DMS153 treated with DMSO at 0.1 percent for 48 hours (cell line): ENCODE results near the gene CA10.
A peak's percentile ranks its signal among the peaks of the same experiment; 100 is the strongest.

ENCODE experiments used
- DNase-seq: peaks from one replicate; lab custom pipeline; 2025; ENCODE audit not compliant: unreplicated experiment; lab: John Stamatoyannopoulos, UW

The CA10 gene

DNA sequence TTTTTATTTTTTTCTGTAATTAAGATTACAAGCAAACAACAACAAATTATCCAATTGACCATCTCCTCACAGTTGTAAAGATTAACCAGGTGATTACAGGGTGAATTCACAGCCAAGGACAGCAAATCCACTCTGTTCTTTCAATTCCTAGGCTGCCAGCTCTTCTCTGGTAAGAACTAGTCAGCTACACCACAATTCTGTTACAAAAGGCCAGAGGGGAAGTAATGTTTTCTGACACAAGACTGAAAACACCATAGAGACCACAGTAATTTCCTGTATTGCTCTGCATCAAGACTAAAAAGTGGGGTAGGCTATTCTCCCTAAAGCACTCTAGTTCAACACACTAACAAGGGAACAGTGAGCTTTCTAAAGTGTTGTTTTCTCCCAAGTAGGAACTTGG is 10.6 kb downstream of the CA10 start:
- DNase-seq = peak; percentile 7

DNA sequence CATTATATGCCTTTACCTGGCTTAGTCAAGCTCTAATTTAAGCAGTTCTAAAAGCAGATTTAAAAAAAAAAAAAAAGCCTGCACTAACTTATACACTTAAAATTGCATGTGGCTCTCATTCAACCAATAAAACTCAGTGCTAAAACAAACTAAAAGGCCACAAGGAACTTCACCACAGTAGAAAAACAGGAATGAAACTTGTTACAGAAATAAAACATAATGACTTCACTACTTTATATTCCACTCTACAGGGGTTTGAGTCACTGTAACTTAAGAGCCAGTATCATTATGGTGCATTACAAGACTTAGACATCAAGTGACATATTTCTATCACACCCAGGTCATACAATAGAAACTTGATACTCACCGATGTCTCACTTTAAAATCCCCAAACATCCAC is 11.1 kb downstream of the CA10 start:
- DNase-seq = no peak

DNA sequence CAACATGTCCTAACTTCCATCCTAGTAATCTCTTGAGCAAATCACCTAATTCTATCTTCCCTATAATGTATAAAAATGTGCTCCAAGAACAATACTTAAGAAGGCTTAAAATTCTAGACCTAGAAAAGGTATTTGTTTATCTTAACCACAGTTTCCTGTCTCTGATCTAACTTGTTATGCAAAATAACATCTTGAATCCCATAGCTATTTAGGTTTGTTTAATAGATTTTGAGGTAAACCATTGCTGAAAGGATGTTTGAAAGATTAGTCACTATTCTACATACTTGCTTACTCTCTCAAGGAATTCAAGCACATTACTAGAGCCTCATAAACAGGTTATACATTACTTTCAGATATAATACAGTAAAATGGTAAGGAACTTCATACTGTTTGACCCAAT is 13.0 kb downstream of the CA10 start:
- no peak for DNase-seq

DNA sequence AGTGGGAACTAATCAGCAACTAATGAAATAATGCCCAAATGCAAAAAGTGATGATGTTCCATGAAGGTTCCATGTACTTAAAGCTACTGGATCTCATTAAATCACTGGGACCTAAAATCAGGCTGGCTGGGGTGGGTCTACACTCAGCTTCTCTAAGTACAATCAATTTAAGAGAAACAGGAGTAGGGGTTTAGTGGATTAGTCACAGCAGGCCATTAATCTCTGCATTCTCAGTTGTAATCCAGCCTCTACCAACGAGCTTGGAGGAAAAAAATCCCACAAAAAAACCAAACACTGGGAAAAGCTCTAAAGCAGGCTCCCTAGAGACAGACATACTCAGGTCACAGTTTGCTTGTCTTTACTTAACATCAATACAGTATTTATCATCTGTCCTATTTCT is 15.0 kb downstream of the CA10 start:
- no peak for DNase-seq

DNA sequence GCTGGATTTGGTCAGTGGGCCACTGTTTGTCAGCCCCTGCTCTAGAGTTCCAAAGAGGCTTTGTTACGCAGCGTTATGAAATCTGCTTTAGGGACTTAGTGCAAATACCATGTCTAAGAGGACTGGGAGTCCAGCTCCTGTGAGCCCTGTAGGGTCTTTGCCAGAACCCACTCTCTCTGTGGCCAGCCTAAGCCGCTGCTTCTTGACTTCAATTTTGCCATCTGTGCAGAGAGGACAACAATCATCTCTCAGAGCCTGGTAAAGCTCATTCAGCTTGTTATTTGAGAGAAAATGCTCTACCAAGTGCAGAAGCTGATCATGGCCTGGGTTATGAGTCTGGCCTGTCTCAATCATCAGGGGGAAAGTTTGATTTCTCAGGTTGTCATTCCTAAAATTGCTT is 17.9 kb downstream of the CA10 start:
- DNase-seq = no peak

DNA sequence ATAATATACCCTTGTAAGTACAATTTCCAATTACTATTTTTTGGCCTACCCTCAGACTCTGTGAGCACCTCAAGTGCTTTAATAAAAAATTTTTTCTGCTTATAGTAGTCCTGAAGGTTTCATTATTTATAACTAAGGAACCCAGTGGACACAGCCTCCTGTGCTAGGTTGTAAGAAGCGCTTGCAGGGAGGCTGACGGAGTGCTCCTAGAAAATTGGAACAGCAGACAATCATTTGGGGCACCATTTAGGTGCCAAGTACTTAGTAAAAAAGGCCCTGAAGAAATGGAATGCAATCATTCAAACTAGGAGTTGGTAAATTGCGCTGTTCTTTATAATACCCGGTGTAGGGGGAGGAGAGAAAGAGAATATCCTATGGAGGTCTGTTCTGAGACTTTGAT is 19.8 kb downstream of the CA10 start:
- no peak for DNase-seq

DNA sequence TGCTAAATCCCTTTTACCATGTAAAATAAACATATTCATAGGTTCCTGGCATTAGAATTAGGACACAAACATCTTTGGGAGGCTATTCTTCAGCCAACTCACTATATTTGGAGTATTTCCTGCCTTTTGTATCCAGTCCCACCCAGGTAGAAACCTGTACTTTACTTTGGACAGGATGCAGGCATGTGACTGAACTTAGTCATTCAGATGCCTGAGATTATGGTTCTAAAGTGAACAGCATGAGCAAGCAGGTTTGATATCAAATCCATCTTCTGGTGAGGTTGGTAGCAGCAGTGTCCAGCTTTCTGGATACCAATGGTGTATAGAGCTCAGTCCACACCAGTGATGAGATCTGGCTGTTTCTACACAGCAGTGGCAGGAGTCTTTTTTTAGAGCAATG is 20.2 kb downstream of the CA10 start:
- no peak for DNase-seq

DNA sequence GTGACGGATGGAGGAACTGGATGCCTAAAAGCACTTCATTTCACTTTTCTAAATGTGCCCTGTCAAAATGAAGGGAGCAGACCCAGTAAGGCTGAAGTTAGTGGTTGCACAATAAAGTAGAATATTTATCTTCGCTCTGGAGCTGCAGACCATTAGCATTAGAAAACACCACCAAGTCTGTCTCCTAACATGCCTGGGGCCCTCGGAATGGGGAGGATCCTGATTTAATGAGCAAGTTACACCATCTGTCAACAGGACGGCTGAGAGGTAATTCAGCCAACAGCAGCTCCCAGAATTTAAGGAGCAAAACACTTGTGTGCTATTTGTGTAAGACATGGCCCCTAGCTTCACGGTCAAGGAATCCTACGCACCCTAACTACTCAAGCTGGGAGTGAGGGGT is 22.3 kb downstream of the CA10 start:
- DNase-seq = no peak

DNA sequence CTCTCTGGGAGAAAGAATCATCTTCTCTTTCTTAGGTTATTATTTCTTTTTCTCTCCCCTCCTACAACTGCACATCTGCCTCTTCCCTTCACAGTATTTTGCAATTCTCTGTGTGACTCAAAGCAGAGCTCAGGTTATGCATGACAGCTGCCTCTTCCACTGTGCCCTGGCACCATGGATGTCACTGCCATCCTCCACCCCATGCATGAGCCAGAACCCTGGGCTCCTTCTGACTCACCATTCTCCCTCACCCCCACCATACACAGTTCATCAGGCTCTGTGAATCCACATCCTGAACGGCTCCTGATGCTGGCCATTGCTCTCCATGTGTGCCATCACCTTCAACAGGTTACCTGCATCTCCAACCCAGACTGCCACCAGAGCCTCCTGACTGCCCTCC is 23.9 kb downstream of the CA10 start:
- no peak for DNase-seq

DNA sequence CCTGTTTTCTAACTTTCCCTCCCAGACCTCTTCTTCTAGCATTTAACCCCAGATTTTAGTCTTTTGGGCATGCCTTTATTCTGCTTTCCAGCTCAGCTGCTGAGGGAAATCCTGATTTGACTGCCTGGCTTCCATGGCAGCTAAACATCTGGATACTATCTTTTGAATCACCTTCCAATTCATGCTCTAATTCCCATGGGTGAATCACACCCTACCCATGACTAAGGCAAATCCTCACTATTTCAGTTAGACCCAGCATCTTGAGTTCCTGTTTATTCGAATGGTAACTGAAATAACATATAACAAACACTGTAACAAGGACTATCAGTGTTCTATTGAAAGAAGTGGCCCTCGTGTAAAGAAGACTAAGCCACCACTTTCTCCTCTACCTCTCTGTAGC is 29.8 kb downstream of the CA10 start:
- no peak for DNase-seq

DNA sequence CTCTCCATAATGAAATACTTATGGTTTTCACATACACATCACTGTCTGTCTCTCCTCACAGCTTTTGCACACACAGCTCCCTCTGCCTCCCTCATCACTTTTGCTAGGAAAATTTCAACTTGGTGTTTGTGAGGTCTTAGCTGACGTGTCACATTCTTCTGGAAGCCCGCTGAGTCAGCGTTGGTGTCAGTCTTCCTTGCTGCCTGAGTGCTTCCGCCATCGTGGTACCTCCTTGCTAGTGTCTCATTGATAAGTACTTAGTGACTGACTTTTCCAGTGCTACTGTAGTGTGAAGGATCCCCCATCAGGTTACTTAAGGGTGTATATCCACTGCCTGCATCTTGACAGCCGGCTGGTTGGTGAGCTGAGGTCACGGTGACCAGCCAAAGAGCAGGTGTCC is 33.5 kb downstream of the CA10 start:
- DNase-seq = no peak

DNA sequence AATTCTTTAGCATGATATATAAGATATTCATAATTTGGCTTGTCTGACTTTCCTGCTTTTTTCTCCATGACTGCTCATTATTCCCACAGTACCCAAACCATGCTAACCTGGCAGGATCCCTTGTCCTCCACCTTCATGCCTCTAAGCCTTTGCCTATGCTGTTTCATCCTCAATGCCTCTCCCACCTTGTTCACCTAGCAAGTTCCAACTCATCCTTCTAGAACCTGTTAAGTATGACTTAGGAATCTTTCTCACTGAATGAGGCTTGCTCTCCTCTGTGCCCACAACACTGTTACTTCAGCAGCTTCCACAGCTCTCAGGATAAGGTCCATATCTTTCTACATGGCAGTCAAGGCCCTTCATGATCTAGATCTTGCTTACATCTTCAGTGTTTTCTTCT is 34.0 kb downstream of the CA10 start:
- no peak for DNase-seq

DNA sequence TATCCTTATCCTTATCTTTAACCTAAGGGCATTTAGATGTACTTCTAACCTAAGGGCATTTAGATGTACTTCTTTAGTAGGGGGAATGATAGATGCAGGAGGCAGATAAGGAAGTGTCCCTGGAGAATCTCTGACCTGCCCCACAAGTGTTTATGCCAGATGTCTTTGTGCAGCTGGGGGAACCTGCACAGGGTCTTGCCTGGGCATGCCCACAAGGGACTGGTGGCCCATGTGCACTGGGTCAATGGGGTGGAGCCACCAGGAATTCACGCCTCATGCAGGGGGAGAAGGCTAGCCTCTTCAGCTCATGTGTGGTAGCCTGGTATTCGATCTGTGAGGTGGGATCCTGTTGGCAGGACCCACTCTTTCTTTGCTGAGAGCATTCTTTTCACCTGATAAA is 38.0 kb downstream of the CA10 start:
- DNase-seq = no peak

DNA sequence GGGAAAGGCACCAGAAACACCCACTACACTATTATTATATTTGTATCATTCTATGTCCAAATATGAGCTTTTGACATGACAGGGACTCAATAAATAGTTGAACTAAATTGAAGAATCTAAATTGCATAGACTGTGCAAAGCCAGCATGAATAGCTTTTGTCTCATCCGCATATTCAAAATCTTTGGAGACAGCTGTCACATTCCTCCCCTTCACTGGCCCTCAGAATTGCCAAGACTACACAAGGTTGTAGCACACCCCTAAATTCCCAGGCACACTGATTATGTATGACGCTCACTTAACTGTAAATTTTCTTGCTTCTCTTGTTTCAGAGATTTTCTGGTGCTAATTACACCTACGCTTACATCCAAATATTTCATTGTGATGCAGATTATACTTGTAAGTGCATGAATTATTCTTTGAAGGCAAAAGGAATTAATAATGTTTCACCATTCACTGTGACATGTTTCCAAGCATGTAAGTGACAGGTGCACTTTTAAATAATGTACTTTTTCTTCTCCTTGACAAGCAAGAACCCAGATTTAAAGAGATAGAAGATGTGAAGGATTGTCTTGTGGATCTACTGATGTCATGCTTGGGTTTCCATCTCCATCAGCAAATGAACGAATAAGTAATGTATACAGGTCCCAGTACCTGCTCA is 47.5 kb downstream of the CA10 start:
- DNase-seq = no peak

DNA sequence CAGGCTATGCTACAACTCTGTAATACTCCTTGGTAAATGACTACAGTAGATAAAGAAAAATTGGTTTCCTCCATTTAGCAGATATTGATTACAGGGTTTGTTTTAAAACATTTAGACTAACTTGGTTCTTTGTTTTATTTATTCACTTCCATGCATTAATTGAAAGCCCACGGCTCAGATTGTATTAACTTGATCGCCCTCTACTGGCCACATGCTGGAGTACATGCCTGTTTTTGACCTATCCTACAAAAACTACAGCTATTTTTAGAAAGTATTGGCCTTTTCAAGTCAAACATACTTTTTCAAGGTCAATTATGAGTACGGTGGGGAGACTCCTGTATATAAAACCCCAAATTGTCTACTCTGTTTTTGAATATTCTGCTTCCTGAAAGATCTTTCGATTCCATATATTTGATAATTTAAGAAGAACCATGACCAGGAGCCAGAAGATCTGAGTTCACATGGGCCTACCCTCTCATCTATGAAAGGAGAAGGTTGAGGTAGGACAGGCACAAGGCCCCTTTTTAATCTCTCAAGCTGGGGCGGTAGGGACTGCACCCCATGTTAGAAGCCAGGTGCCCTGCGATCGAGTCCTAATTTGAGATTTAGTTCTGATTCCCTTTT is 51.8 kb downstream of the CA10 start:
- peak; percentile 57 for DNase-seq

DNA sequence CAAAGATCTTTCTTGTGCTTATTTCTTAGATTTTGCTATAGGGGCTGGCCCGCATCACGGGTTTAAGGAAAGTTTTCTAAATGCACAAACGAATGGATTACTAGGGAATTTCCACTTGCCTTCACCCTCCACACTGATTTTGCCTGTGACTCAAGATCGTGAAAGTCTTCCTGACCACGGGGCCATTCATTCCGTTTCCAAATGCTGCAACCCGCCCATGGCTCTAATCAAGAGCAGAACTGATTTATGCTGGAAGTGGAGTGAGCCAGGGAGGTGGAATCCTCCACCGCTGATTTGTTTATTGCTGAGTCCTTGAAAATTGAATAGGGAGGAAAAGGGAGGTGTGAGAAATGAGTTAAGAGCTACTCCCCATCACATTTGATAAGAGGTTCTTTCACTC is 52.4 kb downstream of the CA10 start:
- DNase-seq = no peak

DNA sequence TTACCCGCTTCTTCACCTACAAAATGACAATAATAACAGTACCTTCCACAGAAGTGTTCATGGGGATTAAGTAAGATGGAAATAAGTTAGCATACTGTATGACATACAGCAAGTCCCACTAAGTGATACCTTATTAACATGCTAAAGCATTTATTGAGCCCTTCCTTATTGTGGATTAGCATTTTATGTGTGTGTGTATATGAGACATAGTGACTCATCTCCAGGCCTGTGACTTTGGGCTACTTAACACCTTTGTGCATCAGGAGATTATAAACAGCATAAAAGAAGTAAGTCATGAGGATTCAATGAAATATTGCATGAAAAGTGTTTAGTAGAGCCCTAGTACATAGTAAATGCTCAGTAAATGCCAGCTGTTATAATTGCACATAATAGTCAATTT is 52.9 kb downstream of the CA10 start:
- no peak for DNase-seq

DNA sequence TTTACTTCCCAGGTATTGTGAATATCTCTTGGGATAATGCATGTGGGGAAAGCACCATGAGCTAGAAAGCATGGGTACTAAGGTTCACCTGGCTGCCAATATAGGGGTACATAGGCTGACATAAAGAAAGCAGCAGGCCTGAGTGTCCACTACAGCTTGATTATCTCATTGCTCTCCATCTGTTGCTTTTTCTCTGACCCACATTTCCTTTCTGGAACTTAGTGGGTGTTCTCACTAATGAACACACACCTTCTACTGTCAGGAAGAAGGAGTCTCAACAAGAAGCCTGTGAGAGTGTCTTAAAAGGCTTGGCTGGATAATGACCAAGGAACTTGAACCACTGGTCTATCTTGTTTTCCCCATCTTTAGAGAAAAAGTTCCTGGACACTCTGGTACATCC is 62.5 kb downstream of the CA10 start:
- no peak for DNase-seq

DNA sequence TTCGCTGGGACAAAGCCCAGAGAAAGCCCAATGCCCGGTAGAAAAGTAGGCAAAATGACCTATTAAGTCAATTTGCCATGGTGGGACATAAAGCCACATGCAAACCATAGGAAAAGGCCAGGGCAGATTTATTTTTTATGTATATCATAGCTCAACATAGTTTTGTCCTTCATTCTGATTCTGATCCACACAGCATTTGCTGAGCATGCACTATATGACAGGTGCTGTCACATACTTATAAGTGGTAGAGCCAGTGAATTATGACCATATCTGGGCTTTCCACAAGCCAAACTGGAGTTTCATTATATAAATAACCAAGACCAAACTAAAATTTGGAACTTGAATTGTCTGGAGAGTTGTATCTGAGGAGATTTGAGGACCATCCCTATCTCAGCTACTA is 74.3 kb downstream of the CA10 start:
- no peak for DNase-seq

DNA sequence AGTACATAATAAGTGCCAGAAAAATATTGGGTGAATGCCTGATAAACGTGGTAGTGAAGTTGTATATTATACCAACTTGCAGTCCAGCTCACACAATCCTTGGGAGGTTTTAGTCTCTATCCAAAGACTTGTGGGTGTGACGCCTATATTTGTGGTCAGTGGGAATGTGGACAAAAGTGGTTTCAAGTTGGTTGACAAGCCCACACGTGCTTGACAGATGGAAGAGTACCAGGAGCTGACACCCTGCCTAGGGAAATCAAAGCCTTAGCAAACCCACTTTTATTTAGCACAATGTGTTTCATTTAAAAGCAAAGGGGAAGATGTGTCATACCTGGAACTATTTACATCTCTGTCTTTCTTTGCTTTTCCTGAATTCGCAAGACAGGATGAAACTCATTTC is 79.0 kb downstream of the CA10 start:
- no peak for DNase-seq

DNA sequence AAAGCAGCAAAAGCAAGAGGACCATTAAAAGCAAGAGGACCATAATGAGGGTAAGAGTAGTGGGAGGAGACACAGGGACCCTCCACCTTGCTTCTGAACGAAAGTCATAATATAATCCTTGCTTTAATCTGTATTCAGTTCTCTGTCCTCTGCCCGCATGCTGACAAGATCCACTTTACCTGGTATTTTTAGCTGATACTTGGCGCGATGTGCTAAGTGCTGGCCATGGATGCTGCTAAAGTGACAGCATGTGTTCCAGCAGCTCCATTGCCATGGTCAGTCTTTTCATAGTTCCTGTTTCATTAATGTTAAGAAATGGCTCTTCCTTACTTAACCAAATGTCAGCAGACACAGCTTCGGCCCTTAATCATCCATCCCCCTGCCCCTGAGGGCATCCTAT is 86.8 kb downstream of the CA10 start:
- DNase-seq = no peak

DNA sequence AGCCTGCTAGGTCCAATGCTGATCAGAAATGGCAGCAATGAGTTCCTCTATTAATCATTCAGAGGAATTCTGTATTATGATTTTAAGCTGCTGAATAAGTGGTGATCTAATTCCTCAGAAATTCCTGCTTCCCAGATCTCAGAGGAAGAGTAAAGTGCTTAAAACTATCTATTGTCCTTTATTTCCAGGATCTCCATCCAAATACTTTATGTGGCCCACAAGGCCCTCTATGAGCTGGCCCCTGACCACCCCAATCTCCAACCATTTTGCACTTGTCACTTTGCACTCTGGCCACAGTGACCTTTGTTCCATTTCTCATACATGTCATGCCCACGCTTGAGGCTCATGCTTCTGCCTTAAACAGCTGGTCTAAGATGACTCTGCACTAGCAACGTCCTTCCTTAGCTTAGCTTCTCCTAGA is 93.7 kb downstream of the CA10 start:
- DNase-seq = no peak

DNA sequence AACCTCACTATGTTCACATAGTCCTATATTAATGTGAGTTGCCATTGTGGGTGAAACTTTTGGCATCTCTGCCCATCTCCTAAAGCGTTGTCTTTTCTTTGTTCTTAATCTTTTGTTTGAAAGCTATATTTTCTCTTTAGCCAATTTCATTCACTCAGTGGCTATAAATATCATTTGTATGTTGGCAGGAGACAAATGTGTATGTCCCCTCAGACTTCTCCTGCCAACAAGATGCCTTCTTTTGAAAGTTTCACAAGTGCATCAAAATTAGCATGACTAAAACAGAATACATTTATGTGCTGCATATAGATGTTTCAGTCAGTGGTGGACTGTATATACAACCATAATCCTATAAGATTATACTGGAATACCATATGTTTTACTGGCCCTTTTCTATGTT is 109.0 kb downstream of the CA10 start:
- no peak for DNase-seq
